ENCODE data around the gene CHST12.
"Not testable (repeated sequence)": the region's sequence is repeated elsewhere in the genome, so short reads cannot be mapped to it uniquely, and the experiment has no call there.

CHST12 gene

DNA sequence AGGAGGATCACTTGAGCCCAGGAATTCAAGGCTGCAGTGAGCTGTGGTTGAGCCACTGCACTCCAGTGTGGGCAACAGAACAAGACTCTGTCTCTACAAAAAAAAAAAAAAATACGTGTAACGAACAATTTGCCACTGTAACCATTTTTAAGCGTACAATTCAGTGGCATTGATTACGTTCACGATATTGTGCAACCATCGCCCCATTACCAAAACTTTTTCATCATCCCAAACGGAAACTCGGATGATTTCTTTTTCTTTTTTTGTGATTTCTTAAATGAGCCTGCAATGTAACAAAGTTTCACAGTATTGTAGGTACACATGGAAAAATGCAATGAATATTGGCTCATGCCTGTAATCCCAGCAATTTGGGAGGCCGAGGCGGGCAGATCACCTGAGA lies 63.3 kb downstream of the CHST12 start:
- no peak for DNase-seq

GRCh38 chr7:2468227-2468626 lies 64.8 kb downstream of the CHST12 start:
- no peak for DNase-seq

DNA sequence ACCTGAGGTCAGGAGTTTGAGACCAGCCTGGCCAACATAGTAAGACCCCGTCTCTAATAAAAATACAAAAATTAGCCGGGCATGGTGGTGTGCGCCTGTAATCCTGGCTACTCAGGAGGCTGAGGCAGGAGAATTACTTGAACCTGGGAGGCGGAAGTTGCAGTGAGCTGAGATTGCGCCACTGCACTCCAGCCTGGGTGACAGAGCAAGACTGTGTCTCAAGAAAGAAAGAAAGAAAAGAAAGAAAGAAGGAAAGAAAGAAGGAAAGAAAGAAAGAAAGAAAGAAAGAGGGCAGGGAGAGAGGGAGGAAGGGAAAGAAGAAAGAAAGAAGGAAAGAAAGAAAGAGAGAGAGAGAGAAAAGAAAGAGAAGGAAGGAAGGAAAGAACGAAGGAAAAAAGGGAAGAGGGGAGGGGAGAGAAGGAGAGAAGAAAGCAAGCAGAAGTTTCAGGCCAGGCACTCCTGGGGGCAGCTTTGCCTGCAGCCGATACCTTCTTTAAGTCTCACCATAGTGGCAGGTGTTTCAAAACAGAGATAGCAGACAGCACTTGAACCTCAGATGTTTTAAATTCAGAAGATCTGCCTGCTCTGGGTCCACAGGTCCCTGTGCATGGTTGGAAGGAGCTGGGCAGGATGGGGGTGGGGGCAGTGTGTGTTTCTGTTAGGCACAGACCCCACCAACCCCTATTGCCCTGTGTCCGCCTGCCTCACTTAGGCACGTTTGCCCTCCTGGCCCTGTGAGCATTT lies 66.2 kb downstream of the CHST12 start:
- not testable (repeated sequence) for DNase-seq

DNA sequence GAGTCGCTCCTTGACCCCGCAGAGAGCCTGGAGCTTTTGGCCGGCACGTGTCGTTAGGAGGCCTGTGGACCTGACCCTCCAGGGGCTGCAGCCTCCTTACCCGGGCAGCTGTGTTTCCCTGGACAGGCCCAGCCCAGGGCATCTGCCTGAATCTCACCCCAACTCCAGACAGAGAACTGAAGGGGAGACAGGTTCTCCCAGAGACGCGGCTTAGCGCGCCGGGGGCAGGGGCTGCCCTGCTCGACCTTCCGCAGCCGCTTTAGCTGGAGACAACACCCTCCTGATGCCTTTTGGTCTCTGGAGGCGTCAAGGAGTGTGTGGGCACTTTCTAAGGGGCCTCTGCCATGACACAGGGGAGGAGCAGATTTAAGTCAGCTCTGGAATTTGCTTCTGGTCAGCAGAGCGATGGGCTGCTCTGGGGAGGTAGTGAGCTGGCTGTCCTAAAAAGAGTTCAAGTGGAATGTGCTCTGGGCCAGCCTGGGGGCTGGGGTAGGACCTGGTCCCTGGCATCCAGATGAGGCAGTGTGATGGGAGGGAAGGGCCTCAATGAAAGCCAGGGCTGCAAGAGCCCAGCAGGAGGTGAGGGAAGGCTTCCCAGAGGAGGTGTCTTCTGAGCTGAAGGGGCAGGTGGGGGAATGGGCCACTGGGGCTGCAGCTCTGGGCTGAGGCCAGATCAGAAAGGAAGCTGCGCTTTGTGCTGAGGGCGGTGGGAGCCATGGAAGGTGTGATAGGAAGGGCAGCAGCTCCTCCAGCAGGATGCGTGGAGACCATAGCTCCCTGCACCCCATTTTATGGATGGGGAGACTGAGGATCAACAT lies 67.0 kb downstream of the CHST12 start:
- no peak for DNase-seq

- no peak for DNase-seq
These were observed 67.6 kb downstream of the CHST12 start for GRCh38 chr7:2471022-2471329.

DNA sequence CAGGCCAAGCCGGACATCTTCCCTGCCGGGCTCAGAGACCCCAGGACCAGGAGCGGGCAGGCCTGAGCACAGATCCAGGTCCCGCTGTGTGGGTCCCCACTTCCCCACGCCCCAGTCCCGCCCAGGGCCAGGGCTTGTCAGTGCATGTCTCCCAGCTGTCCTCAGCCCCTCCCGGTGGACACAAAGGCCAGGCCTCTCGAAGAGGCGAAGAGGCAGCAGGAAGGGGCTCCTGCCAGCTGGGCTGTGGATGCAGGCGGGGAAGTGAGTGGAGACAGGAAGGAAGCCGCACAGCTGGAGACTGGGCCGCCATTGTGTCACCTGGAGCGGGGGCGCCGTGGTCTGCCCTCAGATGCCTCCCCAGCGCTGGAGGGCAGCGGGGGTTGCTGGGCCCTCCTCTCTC lies 68.0 kb downstream of the CHST12 start:
- no peak for DNase-seq

GRCh38 chr7:2472739-2473138 lies 69.3 kb downstream of the CHST12 start:
- no peak for DNase-seq

GRCh38 chr7:2473496-2474180 lies 70.2 kb downstream of the CHST12 start:
- DNase-seq, result no peak

DNA sequence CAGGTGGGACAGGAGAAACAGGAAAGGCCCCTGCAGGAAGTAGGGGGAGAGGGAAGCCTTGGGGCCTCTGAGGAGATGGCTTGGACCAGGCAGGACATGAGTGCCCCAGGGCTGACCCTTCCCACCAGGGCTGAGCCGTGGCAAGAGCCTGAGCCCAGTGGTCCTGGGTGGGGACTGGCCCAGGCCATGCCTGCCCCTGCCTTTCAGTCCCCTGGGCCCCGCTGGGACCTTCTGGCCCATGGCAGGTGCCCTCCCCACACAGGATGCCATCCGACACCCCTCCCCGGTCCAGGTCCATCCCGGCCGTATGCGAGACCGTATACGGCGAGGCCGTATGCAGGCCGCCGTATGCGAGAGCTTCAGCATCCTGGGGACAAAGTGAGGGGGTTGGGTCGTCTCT lies 70.8 kb downstream of the CHST12 start:
- DNase-seq, result no peak

DNA sequence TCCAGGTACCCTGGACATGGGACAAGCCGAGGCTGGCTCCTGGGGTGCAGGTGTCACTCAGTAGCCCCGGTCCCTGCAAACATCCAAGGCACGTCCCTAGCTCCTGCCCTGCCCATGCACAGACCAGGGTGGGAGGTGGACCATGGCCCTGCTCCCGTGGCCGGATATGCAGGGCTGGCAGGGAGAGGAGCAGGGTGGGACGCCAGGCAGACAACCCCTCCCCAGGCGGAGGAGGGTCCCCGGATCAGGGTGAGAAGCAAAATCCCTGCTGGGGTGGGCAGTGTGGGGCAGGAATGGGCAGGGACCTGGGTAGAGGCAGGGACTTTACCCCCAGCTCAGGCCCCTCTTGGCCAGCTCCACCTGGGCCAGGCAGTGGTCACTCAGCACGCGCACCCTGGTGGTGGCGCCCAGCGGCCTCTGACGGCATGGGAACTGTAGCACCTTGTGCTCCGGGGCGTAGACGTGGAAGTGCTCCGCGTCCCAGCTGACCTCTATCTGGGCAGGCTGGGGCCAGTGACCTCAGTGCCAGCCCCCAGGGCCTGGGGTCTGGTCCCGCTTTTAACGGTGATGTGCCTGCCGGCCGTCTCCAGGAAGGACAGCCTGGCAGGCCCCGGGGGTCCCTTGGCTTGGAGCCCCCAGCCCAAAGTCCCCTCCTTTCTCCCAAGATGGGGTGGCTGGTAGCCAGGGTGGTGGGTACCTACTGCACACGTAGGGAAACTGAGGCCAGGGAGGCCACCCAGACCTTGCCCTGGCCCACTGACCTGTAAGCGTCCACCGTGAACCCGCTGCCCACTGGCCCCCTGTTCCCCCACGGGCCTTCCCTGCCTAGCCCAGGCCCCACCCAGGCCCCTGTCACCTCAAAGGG lies 71.6 kb downstream of the CHST12 start:
- DNase-seq, result no peak

DNA sequence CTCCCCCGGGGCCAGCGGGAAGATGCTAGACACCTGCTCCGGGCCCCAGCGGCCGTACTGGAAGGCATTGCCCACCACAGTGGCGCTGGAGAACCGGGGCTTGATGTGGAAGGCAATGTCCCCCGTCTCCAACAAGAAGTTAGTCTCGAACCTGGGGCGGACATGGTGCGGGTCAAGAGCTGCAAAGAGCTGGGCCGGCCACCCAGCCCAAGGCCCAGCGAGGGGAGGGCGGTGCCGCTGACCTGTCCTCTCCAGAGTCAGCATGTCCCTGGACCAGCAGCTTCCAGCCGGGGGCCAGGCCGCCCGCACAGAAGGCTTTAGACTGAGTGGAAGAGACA lies 72.2 kb downstream of the CHST12 start:
- no peak for DNase-seq

DNA sequence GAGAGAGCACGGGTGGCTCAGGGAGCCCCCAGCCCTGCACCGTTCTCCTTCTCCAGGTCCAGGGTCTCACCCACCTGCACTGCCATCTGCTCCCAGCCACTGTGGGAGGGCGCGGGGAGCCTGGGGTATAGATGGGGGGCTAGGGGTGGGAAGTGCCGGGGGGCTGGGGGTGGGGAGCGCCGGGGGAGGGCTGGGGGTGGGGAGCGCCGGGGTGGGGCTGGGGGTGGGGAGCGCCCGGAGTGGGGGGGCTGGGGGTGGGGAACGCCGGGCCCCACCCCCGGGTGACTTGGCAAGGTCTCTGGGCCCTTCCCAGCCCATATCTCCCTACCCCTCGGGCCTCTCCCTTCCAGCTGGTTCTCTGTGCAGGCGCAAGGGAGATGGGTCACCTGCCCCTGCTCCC lies 72.9 kb downstream of the CHST12 start, which contains the start of gene GRIFIN:
TSS of gene GRIFIN (minus strand) at position 101 of the 400 bp plus-strand sequence. CDS start at position 86, 15 bp downstream.
- DNase-seq, result no peak

- no peak for DNase-seq
These were observed 73.5 kb downstream of the CHST12 start for GRCh38 chr7:2476776-2477446.

DNA sequence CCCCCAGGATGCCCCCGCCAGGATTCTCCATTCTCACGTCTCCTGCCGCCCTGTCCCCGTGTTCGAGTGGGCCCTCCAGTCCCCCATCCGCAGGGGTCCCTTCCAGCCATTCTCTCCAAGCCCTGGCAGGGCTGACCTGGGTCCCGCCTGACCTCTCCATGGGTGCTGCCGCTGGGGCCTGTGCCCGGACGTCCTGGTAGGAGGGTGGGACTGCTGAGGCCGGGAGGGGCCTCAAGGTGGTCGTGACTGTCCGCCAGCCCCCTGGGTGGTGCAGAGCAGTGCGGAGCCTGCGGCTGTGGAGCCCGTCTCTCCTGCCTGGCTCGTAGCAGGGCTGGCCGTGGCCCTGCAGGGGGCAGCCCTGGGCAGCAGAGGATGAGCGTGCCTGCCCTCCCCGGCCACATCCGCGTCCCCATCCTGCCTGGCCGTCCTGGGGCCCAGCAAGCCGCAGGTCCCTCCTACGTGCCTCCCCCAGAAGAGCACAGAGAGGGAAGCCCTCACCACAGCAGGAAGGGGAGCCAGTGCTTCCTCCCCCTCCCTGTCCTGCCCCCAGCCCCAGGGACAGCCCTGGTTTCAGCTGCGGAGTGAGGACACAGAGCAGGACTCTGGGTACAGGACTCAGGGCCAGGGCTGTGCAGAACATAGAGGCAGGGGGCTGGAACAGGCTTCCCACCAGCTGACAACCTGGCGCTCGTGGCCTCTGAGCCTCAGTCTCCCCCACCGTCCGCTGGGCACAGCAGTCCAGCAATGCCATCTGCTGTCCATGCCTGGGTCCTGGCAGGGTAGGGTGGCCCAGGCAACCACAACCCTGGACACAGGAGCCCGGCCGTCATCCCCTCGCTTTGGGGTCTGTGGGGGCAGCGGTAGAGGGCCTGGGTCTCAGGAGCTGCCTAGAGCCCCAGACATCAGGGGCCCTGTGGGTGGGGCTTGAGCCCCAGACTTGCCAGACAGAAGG lies 74.3 kb downstream of the CHST12 start:
- DNase-seq, result peak; percentile 65

GRCh38 chr7:2478399-2478785 lies 75.0 kb downstream of the CHST12 start:
- DNase-seq, result no peak

- DNase-seq, result no peak
These were observed 75.4 kb downstream of the CHST12 start for GRCh38 chr7:2478800-2479199.

GRCh38 chr7:2479276-2480069 lies 76.1 kb downstream of the CHST12 start:
- no peak for DNase-seq

DNA sequence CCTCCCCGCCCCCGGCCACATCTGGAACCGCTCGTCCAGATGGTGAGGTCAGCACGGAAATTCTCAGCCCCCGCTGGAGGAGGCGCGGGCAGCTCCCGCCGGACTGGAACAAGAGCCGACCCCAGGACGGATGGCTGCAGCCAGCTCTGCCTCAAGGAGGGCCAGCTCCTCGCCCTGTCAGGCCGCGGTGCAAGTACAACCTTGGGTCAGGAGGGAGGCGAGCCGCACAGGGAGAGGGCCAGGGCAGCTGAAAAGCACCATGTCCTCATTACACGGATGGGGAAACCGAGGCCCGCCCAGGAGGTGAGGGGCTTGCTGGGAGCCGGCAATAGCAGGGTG lies 76.6 kb downstream of the CHST12 start:
- DNase-seq, result no peak

DNA sequence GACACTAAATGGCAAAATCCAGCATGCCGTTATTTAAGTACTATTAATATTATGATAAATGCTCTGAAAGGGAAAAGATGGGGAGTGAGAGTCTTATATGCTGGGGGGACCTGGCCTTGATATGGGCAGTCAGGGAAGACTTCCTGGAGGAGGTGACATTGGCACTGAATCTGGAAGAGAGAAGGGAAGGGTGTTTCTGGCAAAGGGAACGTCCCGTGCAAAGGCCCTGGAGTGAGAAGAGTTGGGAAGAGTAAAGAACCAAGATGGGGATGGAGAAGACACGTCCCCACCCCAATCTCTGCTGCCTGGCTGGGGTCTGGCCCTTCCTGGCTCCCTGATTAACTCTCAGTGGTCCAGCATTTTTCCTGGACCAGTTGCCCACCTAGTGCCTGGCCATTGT lies 77.8 kb downstream of the CHST12 start:
- no peak for DNase-seq

- no peak for DNase-seq
These were observed 79.5 kb downstream of the CHST12 start for GRCh38 chr7:2482725-2483451.
